ENCODE data around the gene PACRG.

GRCh38 chr6:163302747-163303146 is 575.0 kb downstream of the PACRG start:
- TF ChIP-seq, protein P1, sequence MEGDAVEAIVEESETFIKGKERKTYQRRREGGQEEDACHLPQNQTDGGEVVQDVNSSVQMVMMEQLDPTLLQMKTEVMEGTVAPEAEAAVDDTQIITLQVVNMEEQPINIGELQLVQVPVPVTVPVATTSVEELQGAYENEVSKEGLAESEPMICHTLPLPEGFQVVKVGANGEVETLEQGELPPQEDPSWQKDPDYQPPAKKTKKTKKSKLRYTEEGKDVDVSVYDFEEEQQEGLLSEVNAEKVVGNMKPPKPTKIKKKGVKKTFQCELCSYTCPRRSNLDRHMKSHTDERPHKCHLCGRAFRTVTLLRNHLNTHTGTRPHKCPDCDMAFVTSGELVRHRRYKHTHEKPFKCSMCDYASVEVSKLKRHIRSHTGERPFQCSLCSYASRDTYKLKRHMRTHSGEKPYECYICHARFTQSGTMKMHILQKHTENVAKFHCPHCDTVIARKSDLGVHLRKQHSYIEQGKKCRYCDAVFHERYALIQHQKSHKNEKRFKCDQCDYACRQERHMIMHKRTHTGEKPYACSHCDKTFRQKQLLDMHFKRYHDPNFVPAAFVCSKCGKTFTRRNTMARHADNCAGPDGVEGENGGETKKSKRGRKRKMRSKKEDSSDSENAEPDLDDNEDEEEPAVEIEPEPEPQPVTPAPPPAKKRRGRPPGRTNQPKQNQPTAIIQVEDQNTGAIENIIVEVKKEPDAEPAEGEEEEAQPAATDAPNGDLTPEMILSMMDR (IDR thresholded peaks at IDR 0.05): no peak
- no peak for TF ChIP-seq POLR2A (IDR thresholded peaks at IDR 0.05)
